Cortex of kidney (tissue), 1 donor: ENCODE measurements around the gene TMEM53.
"Not testable (repeated sequence)": the region's sequence is repeated elsewhere in the genome, so short reads cannot be mapped to it uniquely, and the experiment has no call there.

Experiments
- DNase-seq: peaks from one replicate; lab custom pipeline; 2025; lab: John Stamatoyannopoulos, UW

Gene TMEM53

GRCh38 chr1:44672961-44673674 lies 1.2 kb downstream of the TMEM53 start:
- no peak for DNase-seq

- DNase-seq = no peak
Observed at GRCh38 chr1:44672254-44672955, 1.9 kb downstream of the TMEM53 start.

- no peak for DNase-seq
Observed at GRCh38 chr1:44670751-44671640, 3.3 kb downstream of the TMEM53 start.

GRCh38 chr1:44666719-44667118 lies 7.6 kb downstream of the TMEM53 start:
- not testable (repeated sequence) for DNase-seq

- no peak for DNase-seq
Observed at GRCh38 chr1:44664730-44665370, 9.4 kb downstream of the TMEM53 start.

- no peak for DNase-seq
Observed at GRCh38 chr1:44663417-44663816, 10.9 kb downstream of the TMEM53 start.

GRCh38 chr1:44662683-44663030 lies 11.6 kb downstream of the TMEM53 start:
- no peak for DNase-seq

GRCh38 chr1:44661781-44662682 lies 12.2 kb downstream of the TMEM53 start:
- DNase-seq = no peak

- peak; percentile 60 for DNase-seq
Observed at GRCh38 chr1:44660176-44660575, 14.1 kb downstream of the TMEM53 start.

- DNase-seq = no peak
Observed at GRCh38 chr1:44659566-44659965, 14.7 kb downstream of the TMEM53 start.

- no peak for DNase-seq
Observed at GRCh38 chr1:44655609-44656008, 18.7 kb downstream of the TMEM53 start.

GRCh38 chr1:44654621-44655187 lies 19.6 kb downstream of the TMEM53 start:
- DNase-seq = no peak

- DNase-seq = no peak
Observed at GRCh38 chr1:44653107-44653964, 20.9 kb downstream of the TMEM53 start.

- DNase-seq = no peak
Observed at GRCh38 chr1:44652445-44653106, 21.7 kb downstream of the TMEM53 start.

GRCh38 chr1:44651069-44651468 lies 23.2 kb downstream of the TMEM53 start:
- no peak for DNase-seq

- DNase-seq = no peak
Observed at GRCh38 chr1:44650159-44650831, 24.0 kb downstream of the TMEM53 start.

- no peak for DNase-seq
Observed at GRCh38 chr1:44649788-44650158, 24.5 kb downstream of the TMEM53 start.

- DNase-seq = no peak
Observed at GRCh38 chr1:44648529-44649250, 25.6 kb downstream of the TMEM53 start.
